Stomach (tissue), 9 donors: ENCODE measurements around the gene EDN1. TPM values are rescaled to one million over a fixed set of nuclear protein-coding genes. Genes with fewer than 3 reads are reported as not detected.
A peak's percentile ranks its signal among the peaks of the same experiment; 100 is the strongest.

ENCODE experiments used
- DNase-seq, 2 donors: peaks; one replicate each; pipeline versions ENCODE4 v3.0.0 to v3.0.0-alpha.2; 2013 to 2019
- H3K27ac ChIP-seq, 5 donors: fragments of 200-600 bp in 4 of 5; sonication (generic) in 4 of 5; one replicate each; pipeline ENCODE4 v1.5.1; 2013 to 2019; ENCODE audit warnings: mild to moderate bottlenecking in 1 of 5, moderate library complexity in 1 of 5
- H3K27me3 ChIP-seq, 3 donors: fragments of 200-600 bp; sonication (generic); one replicate each; pipeline ENCODE4 v1.5.1; 2017 to 2019; ENCODE audit warnings: mixed run types in 1 of 3
- H3K36me3 ChIP-seq, 4 donors: fragments of 200-600 bp; sonication (generic); 1 replicate in 3 of 4; 2 replicates in 1 of 4; pipeline ENCODE4 v1.5.1; 2016 to 2019
- H3K4me1 ChIP-seq, 4 donors: fragments of 200-600 bp; sonication (generic); one replicate each; pipeline ENCODE4 v1.5.1; 2016 to 2019
- H3K4me3 ChIP-seq, 4 donors: fragments of 200-600 bp; sonication (generic) in 3 of 4; one replicate each; pipeline ENCODE4 v1.5.1; 2016 to 2019; ENCODE audit warnings: mild to moderate bottlenecking in 1 of 4
- H3K9me3 ChIP-seq, 4 donors: fragments of 200-600 bp; sonication (generic); one replicate each; pipeline ENCODE4 v1.5.1; 2016 to 2019
- CTCF ChIP-seq, 7 experiments: fragments of 450-650 bp in 4 of 7; fragments of 200-600 bp in 3 of 7; sonication (generic) in 3 of 7; IDR thresholded peaks; one replicate each; pipeline ENCODE4 v1.5.1; 2016 to 2019; ENCODE audit warnings: antibody characterized with exemption in 7 of 7, control low read depth in 2 of 7, mild to moderate bottlenecking in 1 of 7
- EP300 ChIP-seq: sonication (generic); formaldehyde crosslinking; IDR thresholded peaks from one replicate; pipeline ENCODE4 v1.6.1; 2017; ENCODE audit warnings: antibody characterized with exemption
- POLR2A ChIP-seq, 4 donors: fragments of 450-650 bp; IDR thresholded peaks; one replicate each; pipeline ENCODE4 v1.6.1; 2016; ENCODE audit warnings: antibody characterized with exemption in 4 of 4, control low read depth in 2 of 4, mild to moderate bottlenecking in 1 of 4, moderate library complexity in 1 of 4
- POLR2AphosphoS5 ChIP-seq, 3 donors: sonication (generic); formaldehyde crosslinking; IDR thresholded peaks; one replicate each; pipeline ENCODE4 v1.6.1; 2016; ENCODE audit warnings: antibody characterized with exemption in 3 of 3
- WGBS, 5 donors: extraction: QIAGEN DNeasy Blood & Tissue Kit in 3 of 5; methylation state at CpG; one replicate each; pipeline versions ENCODE4 v1.1.5 to v1.1.7; 2013 to 2018; 5-methylcytosine and 5-hydroxymethylcytosine counted together
- intact Hi-C: fragments of 100-400 bp; cut with DNase I; formaldehyde crosslinking; loops from one replicate; pipeline ENCODE4 v1.15.1; 2023; ENCODE audit warnings: low total_unique reads
- polyA plus RNA-seq, 3 donors: library from polyadenylated mRNA; stranded (reverse); fragments of 200-250 nt; gene quantifications; one replicate each; pipeline ENCODE4 v1.2.3, GENCODE V29; 2013
- total RNA-seq, 5 donors: library from RNA; depleted of rRNA; stranded (reverse); fragments of >200 nt; gene quantifications; one replicate each; pipeline versions ENCODE4 v1.1.0 to v1.2.3, GENCODE V29; 2014 to 2016
- donor health status: healthy with polysubstance abuse.
- donor health status: Bipolar disorder and iron deficiency.
- donor health status: healthy.

The EDN1 gene
- total and polyA plus RNA-seq, 8 donors = 0.58 to 95.1 (median 12.6) TPM

DNA sequence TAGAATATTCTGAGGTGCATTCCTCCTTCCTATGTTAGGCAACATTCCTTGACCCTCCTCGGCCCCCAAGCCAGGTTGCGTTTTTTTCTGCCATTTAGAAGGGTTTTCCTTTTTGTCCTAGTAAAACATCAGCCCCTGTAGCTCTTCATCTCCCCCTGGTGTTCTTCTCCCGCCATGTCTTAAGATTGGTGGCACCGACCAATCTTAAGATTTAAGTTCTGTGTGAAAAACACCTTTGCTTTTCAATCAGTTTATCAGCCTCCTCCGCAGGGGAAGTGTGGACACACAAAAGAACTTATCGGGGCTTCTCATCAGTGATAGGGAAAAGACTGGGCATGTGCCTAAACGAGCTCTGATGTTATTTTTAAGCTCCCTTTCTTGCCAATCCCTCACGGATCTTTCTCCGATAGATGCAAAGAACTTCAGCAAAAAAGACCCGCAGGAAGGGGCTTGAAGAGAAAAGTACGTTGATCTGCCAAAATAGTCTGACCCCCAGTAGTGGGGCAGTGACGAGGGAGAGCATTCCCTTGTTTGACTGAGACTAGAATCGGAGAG lies 719 bp upstream of the EDN1 start:
- DNase-seq = peak; percentile 62 to 83
- WGBS, 5 donors = 1 to 4% (median 1%) methylated on average over 13 of the region's 13 CpGs
- peaks cover 0 to 20% (median 12%) of the 10 kb centered on the region in 3 donors for H3K27me3 ChIP-seq
- H3K4me3 ChIP-seq = peak overlapping the region; percentile 47 to 55 (median 52)
- H3K9me3 ChIP-seq = no peaks in the 10 kb centered on the region
- no peaks in the 10 kb centered on the region for H3K36me3 ChIP-seq
- no peak for TF ChIP-seq EP300
- no peak for TF ChIP-seq POLR2A (IDR thresholded peaks at IDR 0.05)
- peak in 5 of 7 experiments; percentile 59 to 77 (median 68) for TF ChIP-seq CTCF (IDR thresholded peaks at IDR 0.05)
- TF ChIP-seq POLR2AphosphoS5 (IDR thresholded peaks at IDR 0.05) = no peak
- intact Hi-C loops = no loop called here
- H3K4me1 ChIP-seq = peaks cover 6 to 42% (median 28%) of the 10 kb centered on the region in 4 donors
- H3K27ac ChIP-seq = peak overlapping the region; percentile 44 to 79 (median 78)

GRCh38 chr6:12291071-12291838 lies 1.1 kb downstream of the EDN1 start:
- intact Hi-C loops = no loop called here
- H3K27me3 ChIP-seq = peaks cover 0 to 20% (median 12%) of the 10 kb centered on the region in 3 donors
- no peak for TF ChIP-seq EP300
- no peak for TF ChIP-seq CTCF (IDR thresholded peaks at IDR 0.05)
- no peak for TF ChIP-seq POLR2A (IDR thresholded peaks at IDR 0.05)
- no peak for TF ChIP-seq POLR2AphosphoS5 (IDR thresholded peaks at IDR 0.05)
- H3K36me3 ChIP-seq = no peaks in the 10 kb centered on the region
- no peaks in the 10 kb centered on the region for H3K9me3 ChIP-seq
- WGBS, 5 donors = 17 to 38% (median 23%) methylated on average over 11 to 12 of the region's 12 CpGs
- peak overlapping the region; percentile 47 to 55 (median 52) for H3K4me3 ChIP-seq
- peaks cover 6 to 52% (median 38%) of the 10 kb centered on the region in 4 donors for H3K4me1 ChIP-seq
- peak overlapping the region; percentile 11 to 79 (median 78) for H3K27ac ChIP-seq
- peak in 1 of 2 donors; percentile 20 for DNase-seq

- intact Hi-C loops = no loop called here
- peak; percentile 58 to 72 for DNase-seq
- H3K36me3 ChIP-seq = no peaks in the 10 kb centered on the region
- H3K27me3 ChIP-seq = peaks cover 0 to 20% (median 12%) of the 10 kb centered on the region in 3 donors
- peak overlapping the region; percentile 47 to 55 (median 52) for H3K4me3 ChIP-seq
- TF ChIP-seq EP300 (no peak), CTCF (IDR thresholded peaks at IDR 0.05) (peak in 1 of 7 experiments; percentile 27), POLR2AphosphoS5 (IDR thresholded peaks at IDR 0.05) (peak in 2 of 3 donors; percentile 29 to 31)
- peaks cover 6 to 56% (median 40%) of the 10 kb centered on the region in 4 donors for H3K4me1 ChIP-seq
- WGBS, 5 donors = 10 to 17% (median 12%) methylated on average over 6 to 15 of the region's 15 CpGs
- no peaks in the 10 kb centered on the region for H3K9me3 ChIP-seq
- H3K27ac ChIP-seq = peak overlapping the region; percentile 11 to 79 (median 78)
Observed at GRCh38 chr6:12291839-12292604, 1.9 kb downstream of the EDN1 start.
